ENCODE data around the gene MPPED1. TPM values are rescaled to one million over a fixed set of nuclear protein-coding genes. Genes with fewer than 3 reads are reported as not detected.

The MPPED1 gene
- polyA plus RNA-seq, 1 of the 3 experiments (the other 2 are of a cell fraction) = 0.03 TPM

DNA sequence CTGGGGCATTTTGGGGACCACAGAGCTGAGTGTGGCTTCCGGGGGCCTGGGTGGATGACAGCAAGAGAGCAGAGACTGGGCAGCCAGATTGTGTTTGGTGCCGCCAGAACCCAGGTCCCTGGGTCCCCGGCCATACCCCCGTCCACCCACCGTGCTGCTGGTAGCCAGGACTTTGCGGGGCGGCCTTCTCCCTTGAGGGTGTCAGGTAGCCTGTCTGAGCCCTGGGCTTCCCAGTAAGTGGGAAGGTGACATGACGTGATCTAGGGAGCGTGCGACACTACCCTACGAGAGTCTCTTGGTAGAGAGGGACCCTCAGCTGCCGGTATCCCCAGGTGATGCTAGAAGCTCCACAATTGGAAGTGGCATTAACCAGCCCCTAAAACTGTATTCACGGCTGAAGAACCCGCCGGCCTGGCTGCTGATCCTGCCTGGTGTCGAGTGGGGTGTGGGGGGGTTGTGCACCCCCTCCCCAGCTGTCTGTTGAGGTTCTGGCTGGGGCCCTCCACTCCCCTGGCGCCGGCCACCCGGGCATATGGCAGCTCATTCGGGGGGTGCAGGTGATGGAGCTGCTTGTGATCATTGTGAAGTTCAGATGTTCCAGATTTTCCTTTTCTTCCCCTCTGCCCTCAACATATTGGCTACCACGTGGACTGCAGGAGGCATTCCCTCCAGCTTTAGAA lies 66.9 kb downstream of the MPPED1 start:
- no peak for DNase-seq
- no CpG with 5 or more reads among the region's 21 CpGs for WGBS (ENCODE audit: low lambda C conversion rate)
- TF ChIP-seq SMC3 (IDR thresholded peaks at IDR 0.05; ENCODE audit: low read depth, low read length) = no peak
- TF ChIP-seq YY1 (IDR thresholded peaks at IDR 0.05; ENCODE audit: low read depth) = no peak
- TF ChIP-seq JUND (IDR thresholded peaks at IDR 0.05) = no peak
- no peak for TF ChIP-seq TAF1 (IDR thresholded peaks at IDR 0.05; ENCODE audit: borderline replicate concordance, low read depth, low read length)
- TF ChIP-seq EP300 (IDR thresholded peaks at IDR 0.05; ENCODE audit: borderline replicate concordance in 1 of 2, low read depth in 1 of 2, low read length in 1 of 2) = no peak
- TF ChIP-seq EZH2phosphoT487 (IDR thresholded peaks at IDR 0.05; ENCODE audit: borderline replicate concordance, low read depth) = no peak
- no peak for TF ChIP-seq PBX3 (IDR thresholded peaks at IDR 0.05)
- TF ChIP-seq RXRA (IDR thresholded peaks at IDR 0.05; ENCODE audit: borderline replicate concordance, low read depth) = no peak
- no peak for TF ChIP-seq ELF1 (IDR thresholded peaks at IDR 0.05)
- no peak for TF ChIP-seq RCOR1 (IDR thresholded peaks at IDR 0.05; ENCODE audit: low read length)
- no peak for TF ChIP-seq USF1 (IDR thresholded peaks at IDR 0.05; ENCODE audit: borderline replicate concordance, low read depth)
- no peak for TF ChIP-seq TEAD4 (IDR thresholded peaks at IDR 0.05; ENCODE audit: borderline replicate concordance, insufficient read depth)
- TF ChIP-seq CTCF (IDR thresholded peaks at IDR 0.05) = no peak
- no peak for TF ChIP-seq RFX5 (IDR thresholded peaks at IDR 0.05; ENCODE audit: low read length)
- H4K20me1 ChIP-seq (ENCODE audit: insufficient read depth) = no peaks in the 10 kb centered on the region
- H3F3A ChIP-seq (replicated peaks; ENCODE audit: insufficient read depth) = no peaks in the 10 kb centered on the region
- no peaks in the 10 kb centered on the region for H3K27me3 ChIP-seq (ENCODE audit: insufficient read depth)
- ChIA-PET POLR2A (no interaction called here), CTCF (interaction anchor here (1.2 kb wide), 1 partner anchor 404 kb away, joined by 3 read pairs; no protein-coding TSS in a partner anchor)
- H3K36me3 ChIP-seq (replicated peaks in 1 of 2; ENCODE audit: control insufficient read depth in 1 of 2, insufficient read depth in 2 of 2, low read length in 1 of 2) = no peaks in the 10 kb centered on the region
- H3K27ac ChIP-seq (ENCODE audit: low read depth in 2 of 2, low read length in 1 of 2) = no peak overlapping the region
- H3K9ac ChIP-seq = no peak overlapping the region
- no peaks in the 10 kb centered on the region for H3K9me3 ChIP-seq
- H3K4me3 ChIP-seq (ENCODE audit: low read depth in 2 of 2, low read length in 1 of 2) = no peak overlapping the region
- no peak overlapping the region for H3K4me2 ChIP-seq
- H3K4me1 ChIP-seq (ENCODE audit: control insufficient read depth in 1 of 2, insufficient read depth in 2 of 2, low read depth in 1 of 2, low read length in 1 of 2) = no peaks in the 10 kb centered on the region
- H3K9me2 ChIP-seq = no peaks in the 10 kb centered on the region
- H3K79me2 ChIP-seq (ENCODE audit: insufficient read depth) = no peaks in the 10 kb centered on the region
- H2AFZ ChIP-seq (ENCODE audit: low read depth) = no peak overlapping the region
